GM12878 (cell line): ENCODE data around the gene SEMA3C.

Experiments used
- POLR2A ChIP-seq: IDR thresholded peaks from 2 replicates; pipeline ENCODE4 v1.6.1; 2011; ENCODE audit warnings: low read depth, mild to moderate bottlenecking, low read length
- SMC3 ChIP-seq: IDR thresholded peaks from 2 replicates; pipeline ENCODE4 v1.6.1; 2011; ENCODE audit warnings: low read length, improper control_type of control experiment, borderline replicate concordance

DNA sequence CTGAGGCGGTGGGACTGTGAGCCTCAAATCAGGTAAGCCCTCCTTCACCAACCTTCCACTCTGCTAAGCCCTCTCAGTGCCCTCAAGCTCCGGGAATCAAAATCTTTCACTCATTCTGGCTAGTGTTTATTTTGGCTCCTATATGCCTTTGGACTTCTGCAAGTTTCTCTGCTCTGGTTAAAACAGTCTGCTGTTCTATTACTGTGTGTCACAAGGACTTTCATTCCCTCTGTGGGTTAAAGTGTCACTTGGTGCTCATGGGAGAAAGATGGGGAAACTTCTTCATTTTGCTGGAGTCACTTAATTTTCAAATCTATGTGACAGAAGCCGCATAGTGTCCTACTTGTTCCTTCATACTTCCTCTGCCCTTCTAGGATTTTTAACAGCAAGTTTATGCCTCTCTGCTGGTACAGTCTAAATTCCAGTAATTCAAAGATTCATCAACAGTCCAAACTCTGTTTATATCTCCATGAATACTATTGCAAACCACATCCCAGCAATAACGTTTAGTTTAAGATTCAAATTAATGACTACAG, 219.1 kb downstream of the SEMA3C start:
- TF ChIP-seq POLR2A: no peak
- no peak for TF ChIP-seq SMC3
